AG08396 (cell line): ENCODE results near the gene BOD1L2.

ENCODE experiments used
- DNase-seq: peaks from one replicate; pipeline ENCODE4 v3.0.0; 2012; ENCODE audit warnings: low spot score, mixed read lengths

BOD1L2 gene

DNA sequence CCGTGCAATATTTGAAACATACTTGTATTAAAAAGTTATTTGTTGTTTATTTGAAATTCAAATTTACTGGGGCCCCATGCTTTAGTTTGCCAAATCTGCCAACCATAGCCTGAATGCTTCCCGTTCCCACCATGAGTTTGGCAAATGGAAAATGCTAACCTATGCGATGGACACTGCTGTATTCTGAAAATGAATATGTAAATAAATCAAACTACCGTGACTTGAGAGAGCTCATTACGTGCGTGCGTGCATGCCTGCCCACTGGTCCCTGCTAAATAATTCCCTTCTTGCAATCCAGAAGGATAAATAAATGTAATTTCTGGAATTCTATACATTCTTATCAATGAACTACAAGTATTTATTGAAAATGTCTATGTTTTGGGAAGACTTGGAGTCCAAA lies 3.2 kb downstream of the BOD1L2 start:
- DNase-seq = no peak

DNA sequence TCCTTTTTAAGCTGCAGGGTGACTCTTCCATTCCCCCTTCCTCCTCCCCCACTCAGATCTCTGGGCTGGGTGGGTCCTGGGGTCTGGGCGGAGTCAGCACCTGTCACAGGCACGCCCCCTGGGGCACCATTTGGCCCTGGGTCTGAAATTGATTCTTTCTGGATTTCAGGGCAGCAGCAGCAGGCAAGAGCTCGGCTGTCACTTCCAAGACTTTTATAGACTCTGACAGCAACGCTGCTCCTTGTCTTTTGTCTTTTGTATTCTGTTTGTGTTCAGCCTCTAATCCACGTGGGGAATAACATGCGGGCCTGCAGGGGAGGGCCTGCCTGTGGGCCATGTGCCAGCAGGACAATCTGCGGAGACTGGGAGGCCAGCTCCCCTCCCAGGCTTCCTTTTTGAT lies 3.9 kb downstream of the BOD1L2 start:
- DNase-seq = no peak

DNA sequence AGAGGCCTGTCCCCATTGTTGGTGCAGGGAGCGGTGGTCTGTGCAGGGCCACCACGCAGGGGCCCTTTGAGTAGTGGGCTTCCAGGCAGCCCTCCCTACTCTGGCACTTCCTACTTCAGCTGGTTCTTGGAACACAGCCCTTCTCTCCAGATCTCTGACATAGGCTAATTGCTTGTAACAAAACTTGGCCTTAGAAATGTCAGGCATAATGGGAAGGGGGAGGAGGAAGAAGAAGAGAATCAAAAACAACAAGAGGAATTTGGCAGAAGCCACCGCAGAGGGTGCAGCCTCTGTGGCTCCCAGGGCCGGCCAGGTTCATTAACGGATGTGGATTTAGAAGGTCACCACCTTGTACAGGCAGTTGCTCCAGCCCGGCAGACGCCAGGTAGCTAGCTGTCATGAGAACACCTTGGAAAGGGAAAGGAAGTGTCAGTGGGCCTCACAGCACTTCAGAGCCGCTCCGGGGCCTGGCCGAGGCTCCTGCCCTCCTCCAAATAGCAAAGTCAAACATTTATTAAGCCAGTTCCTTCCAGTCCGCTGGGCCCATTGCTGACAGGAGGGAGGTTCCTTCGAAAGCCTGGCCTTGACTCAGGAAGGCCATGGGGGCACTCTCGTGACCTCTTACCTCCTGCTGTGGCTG lies 7.4 kb downstream of the BOD1L2 start:
- no peak for DNase-seq

DNA sequence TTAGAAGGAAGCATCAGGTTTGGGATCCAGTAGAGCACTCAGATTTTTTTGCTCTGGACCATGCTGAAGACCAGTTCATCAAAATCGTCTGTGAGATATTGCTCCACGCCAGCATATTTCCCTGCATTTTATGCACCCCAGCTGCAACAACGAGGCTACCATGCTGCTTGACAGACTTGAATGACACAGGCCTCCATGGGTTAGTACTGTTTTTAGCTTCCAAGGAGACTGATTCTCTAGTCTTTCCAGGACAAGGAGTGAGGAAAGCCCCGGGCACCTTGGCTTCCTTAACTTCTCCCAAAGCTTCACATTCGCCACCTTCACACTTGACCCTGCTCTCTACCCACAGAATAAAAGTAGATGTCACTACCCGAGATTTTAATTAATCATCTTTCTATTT lies 17.5 kb downstream of the BOD1L2 start:
- DNase-seq = no peak

DNA sequence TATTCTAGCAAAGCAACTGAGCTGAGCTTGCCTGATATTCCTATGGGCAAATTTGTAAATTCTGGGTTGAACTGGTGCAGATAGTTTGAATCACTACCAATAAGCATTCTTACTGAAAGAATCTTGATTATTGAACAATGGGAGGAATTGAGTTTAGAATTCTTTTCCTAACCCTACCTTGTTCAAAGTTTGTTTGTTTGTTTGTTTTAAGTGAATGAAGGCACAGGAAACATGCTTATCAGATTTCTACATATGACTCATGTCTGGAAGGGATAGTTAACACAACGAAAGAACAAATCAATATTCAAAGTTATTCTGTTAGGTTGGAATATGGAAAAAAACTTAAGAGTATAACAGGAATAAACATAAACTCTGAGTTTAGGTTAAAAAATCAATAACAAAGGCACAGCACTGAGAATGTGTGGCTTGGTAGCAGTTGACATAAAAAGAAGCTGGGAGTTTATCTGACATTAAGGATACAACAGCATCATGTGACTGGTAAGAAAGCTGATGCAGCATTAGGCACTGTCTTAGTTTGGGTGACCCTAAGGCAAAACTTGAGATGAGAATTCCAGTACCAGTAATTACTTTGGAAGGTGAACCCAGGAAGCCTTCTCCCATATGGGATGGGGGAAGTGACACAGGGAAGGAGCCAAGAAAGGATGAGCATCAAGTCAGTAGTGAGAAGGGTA lies 20.9 kb downstream of the BOD1L2 start:
- no peak for DNase-seq

DNA sequence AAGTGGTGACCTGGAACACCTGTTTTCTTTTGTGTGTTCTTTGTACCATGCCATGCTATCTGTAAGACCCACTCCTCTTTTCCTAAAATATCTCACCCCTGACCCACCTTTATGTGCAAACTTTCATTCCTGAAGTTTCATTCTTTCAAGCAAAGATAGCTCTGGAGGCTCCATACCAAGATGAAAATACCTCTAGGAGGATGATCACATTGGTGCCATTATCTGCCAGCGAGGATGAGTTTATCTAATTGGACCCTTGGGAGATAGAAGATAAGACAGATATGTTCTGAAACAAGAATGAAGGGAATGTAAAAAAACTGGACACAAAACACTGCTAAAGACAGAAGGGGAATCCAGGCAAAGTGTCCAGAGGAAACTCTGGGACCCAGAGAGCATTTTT lies 24.1 kb downstream of the BOD1L2 start:
- DNase-seq = no peak

DNA sequence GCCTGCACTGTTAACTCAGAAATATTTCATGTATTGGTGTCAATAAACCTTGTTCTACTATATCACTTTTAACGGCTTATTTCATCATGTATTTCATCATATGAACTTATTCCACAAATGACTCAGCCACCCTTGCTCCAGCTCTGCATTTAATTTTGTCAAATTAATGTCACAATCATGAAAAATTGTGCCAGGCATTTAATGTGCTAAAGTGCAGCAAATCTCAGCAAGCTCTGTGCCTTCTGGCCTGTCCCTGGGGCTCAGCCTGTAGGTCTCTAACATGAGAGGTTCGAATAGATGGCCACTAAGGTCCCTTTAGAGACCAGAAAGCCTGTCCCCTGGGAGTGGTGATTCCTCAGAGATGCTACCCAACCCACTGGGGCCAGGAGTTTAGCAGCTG lies 28.6 kb downstream of the BOD1L2 start:
- no peak for DNase-seq

DNA sequence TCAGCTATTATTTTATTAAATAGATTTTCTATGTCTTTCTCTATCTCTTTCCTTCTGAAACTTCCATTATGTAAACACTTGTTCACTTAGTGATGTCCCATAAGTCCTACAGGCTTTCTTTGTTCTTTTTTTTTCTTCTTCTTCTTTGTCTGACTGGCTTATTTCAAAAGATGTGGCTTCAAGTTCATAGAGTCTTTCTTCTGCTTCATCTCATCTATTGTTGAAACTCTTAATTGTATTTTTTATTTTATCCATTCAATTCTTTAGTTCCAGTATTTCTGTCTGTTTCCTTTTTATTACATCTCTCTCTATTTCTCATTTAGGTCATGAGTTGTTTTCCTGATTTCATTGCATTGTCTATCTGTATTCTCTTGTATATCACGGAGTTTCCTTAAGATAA lies 38.5 kb downstream of the BOD1L2 start:
- DNase-seq = no peak

DNA sequence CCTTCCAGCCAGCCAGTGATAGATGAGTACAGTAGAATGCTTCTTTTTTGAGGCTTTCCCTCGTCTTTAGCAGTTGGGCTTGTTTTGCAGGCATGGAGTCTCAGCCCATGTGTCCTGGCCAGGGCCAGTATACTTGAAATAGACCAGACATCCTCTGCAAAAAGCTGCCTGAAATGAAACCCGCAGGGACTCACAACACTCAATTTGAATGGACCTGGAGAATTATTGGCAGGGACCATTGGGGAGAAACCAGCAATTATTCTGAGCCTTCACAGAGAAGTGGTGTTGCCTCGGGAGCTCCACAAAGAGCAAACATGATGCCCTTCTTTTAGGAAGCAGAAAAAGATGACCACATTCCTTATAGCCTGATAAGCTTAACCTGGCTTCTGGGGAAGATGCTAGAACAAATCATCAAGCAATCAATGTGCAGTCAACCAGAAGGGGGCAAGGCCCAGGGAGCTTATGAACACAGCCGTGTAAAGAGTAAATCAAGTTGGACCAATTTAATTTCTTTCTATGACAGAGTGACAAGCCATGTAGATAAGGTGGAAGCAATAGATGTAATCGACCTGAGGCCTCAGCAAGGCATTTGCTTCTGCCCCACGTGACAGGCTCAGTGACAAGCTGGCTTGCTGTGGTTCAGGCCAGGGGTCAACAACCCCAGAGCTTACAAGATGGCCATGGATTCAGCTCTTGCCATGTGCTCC lies 42.1 kb downstream of the BOD1L2 start:
- no peak for DNase-seq

DNA sequence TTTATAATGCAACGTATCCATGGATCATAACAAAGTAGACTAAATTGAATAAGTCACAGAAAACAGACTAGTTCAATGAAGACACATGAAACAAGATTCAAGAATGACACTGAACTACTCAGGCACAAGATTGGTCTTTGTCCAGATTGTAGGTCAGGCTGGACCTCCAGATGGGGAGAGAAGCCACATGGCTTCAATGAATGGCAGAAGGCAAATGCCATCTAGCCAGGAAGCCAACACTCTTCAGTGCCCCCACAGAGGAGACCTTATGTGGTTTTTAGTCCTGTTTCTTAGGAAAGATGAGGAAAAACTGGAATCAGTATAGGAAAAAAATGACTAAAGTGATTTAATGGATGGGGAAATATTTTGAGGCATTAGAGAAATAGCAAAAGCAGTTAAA lies 43.1 kb downstream of the BOD1L2 start:
- no peak for DNase-seq

DNA sequence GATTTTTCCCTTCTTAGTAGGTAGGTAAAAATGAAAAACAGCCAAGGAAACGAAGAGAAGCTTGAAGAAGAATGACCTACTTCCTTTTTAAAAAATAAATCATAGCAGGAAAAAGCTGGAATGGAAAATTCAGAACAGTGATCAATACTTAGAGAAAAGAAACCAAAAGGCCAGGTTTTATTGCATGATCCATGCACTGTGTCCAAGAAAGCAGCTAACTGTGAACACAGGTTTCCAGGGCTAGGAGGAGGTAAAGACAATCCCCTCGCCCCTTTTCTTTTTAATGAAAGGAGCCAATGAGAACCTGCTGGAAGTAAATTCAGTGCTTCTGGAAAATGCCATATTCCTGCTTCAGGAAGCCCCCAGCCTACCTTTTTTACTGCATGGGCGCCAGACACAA lies 47.2 kb downstream of the BOD1L2 start:
- no peak for DNase-seq

DNA sequence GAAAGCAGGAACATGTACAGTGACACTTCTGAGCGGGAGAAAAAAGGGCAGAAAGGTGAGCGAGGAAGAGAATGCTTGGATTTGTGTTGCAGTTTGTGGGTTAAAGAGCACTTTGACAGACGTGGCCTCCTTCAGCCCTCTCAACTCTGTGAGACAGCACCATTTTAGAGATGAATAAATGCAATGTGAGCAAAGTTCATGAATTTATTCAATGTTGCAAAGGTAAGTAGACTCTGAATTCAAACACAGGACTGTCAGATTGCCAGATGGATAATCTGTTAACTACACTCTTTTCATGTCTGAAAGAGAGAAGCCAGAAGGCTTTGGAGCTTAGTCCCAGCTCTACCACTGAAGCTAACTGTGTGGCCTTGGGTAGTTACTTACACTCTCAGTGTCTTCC lies 47.7 kb downstream of the BOD1L2 start:
- DNase-seq = no peak

DNA sequence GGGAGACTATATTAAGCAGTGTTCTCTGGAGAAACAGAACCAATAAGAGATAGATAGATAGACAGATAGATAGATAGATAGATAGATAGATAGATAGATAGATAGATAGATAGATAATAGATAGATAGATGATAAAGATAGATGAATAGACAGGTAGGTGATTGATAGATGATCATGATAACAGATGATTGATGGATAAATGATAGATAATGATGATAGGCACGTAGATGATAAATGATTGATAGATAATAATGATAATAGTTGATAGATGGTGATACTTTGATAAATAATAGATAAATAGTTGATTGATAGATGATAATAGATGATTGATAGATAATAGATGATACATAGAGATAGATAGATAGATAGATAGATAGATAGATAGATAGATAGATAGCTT lies 48.5 kb downstream of the BOD1L2 start:
- no peak for DNase-seq

DNA sequence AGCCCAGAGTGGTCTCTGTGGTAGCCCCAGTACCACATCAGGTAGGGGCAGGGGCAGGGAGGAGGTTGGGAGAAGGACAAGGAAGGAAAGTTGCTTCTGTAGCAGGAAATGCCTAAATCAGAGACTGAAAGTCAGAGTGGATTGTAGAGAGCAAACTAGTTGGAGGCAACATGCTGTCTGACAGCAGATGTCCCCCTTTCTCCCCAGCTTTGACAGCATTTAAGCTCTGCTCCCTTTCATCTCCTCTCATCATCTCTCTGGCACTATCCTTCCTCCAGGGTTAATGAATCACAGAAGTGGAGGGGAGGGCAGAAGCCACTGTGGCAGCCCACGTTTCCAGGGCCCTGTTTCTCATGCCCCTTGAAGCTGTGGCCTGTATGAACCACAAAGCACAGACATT lies 50.4 kb downstream of the BOD1L2 start:
- no peak for DNase-seq

DNA sequence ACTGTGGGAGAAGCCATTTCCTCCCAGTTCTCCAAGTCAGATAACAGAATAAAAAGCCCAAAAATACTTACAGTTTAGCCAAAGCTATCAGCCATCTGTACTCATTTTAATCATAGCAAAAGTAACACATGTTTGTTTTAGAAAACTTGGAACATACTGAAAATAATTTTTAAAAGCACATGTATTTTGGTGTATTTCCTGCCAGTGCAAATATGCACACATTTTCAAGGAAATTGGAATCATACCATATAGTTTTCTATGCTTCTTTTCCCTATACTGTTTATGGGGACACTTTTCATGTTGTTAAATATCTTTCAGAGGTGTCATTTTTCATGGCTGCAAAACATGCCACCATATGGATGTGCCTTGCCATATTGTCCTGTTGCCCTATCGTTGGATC lies 51.2 kb downstream of the BOD1L2 start:
- no peak for DNase-seq
